HFF-Myc (cell line): ENCODE results near the gene RASIP1.
A peak's percentile ranks its signal among the peaks of the same experiment; 100 is the strongest.

Source experiments
- DNase-seq: peaks from one replicate; pipeline ENCODE4 v3.0.0-alpha.2; 2011; ENCODE audit warnings: low read depth; ENCODE audit errors: extremely low read depth
- H3K4me3 ChIP-seq: replicated peaks from 2 replicates; pipeline ENCODE4 v1.5.1; 2011; ENCODE audit warnings: low read depth, mild to moderate bottlenecking, control low read depth, low read length
- TF ChIP-seq, protein P1 (sequence below): IDR thresholded peaks from 2 replicates; pipeline ENCODE4 v1.5.1; 2012; ENCODE audit warnings: mild to moderate bottlenecking, low read depth, low read length, control low read depth; ENCODE audit errors: missing control alignments

Gene RASIP1

GRCh38 chr19:48676487-48676886 lies 63.9 kb downstream of the RASIP1 start:
- TF ChIP-seq, protein P1, sequence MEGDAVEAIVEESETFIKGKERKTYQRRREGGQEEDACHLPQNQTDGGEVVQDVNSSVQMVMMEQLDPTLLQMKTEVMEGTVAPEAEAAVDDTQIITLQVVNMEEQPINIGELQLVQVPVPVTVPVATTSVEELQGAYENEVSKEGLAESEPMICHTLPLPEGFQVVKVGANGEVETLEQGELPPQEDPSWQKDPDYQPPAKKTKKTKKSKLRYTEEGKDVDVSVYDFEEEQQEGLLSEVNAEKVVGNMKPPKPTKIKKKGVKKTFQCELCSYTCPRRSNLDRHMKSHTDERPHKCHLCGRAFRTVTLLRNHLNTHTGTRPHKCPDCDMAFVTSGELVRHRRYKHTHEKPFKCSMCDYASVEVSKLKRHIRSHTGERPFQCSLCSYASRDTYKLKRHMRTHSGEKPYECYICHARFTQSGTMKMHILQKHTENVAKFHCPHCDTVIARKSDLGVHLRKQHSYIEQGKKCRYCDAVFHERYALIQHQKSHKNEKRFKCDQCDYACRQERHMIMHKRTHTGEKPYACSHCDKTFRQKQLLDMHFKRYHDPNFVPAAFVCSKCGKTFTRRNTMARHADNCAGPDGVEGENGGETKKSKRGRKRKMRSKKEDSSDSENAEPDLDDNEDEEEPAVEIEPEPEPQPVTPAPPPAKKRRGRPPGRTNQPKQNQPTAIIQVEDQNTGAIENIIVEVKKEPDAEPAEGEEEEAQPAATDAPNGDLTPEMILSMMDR: no peak
- no peak for DNase-seq
- no peak overlapping the region for H3K4me3 ChIP-seq

GRCh38 chr19:48674921-48675824 lies 65.2 kb downstream of the RASIP1 start:
- TF ChIP-seq, protein P1: peak; percentile 89
- peak; percentile 65 for DNase-seq
- no peak overlapping the region for H3K4me3 ChIP-seq

GRCh38 chr19:48674216-48674809 lies 66.1 kb downstream of the RASIP1 start:
- TF ChIP-seq, protein P1: no peak
- no peak overlapping the region for H3K4me3 ChIP-seq
- no peak for DNase-seq

DNA sequence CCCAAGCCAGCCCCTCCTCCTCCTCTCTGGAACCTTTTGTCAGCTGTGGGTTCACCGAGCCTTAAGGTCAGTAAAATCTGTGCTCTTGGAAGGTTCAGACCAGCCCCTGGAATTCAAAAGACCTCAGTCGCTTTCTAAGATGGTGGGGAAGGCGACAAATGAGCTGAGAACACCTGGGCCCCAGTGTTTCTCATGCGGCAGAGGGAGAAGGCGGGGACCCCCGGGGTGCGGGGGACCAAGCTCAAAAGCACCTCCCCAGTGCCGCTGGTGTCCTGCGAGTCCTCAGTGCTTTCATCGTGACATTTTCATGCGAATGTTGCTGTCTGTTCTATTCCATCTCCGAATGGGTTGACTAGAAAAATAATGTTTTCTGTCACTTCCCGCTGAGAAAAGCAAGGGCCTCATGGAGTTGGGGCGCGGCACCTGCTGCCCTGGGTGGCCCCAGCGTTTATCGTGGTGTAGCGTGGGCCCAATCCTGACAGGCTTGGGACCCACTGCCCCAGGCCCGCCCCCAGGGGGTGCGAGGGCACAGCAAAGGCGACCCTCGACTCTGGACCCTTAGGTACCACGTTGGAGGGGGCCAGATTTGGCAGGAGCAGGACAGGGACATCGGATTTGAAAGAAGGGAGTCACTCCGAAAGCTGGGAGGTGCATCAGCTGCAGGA lies 66.8 kb downstream of the RASIP1 start:
- no peak for DNase-seq
- no peak overlapping the region for H3K4me3 ChIP-seq
- TF ChIP-seq, protein P1: no peak

GRCh38 chr19:48672994-48673393 lies 67.4 kb downstream of the RASIP1 start, which contains the start of gene NTN5:
Gene NTN5, minus strand, starts transcription at chr19:48673017. Its CDS starts 2,031 bp downstream, at chr19:48670986.
- H3K4me3 ChIP-seq: no peak within 1 kb of the TSS
- DNase-seq: no peak
- TF ChIP-seq, protein P1: no peak

DNA sequence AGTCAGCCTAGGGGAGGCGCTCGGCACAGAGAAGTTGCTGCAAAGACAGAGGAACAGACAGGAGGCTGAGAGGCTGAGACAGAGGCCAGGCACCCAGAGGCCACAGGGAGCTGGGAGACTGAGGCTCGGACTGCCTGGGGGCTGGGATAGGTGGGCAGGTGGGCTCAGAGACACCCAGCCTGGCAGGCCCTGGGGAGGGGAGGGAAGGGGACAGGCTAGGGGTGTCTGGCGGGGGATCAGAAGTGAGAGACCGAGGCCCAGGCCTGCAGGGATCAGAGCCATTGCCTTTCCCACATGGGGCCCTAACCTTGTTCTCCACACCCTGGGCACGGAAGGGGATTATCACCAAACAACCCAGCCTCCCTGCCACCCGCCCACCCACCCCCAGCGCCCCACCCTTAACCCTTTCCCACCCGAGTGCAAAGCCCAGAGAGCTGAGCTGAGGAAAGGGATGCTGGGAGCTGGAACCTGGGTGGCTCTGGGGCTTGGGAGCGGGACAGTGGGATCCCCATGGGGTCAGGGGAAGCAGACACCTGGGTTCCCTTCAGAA lies 68.9 kb downstream of the RASIP1 start:
- H3K4me3 ChIP-seq: no peak overlapping the region
- no peak for DNase-seq
- TF ChIP-seq, protein P1: no peak
